CD14-positive monocyte (primary cell): Measurements from ENCODE around the gene SIRPA. TPM values are rescaled to one million over a fixed set of nuclear protein-coding genes. Genes with fewer than 3 reads are reported as not detected.
A peak's percentile ranks its signal among the peaks of the same experiment; 100 is the strongest.

Experiments used
- DNase-seq, 3 donors: peaks; one replicate each; pipeline ENCODE4 v3.0.0-alpha.2; 2011 to 2022
- H2AFZ ChIP-seq: 2 replicates; pipeline ENCODE4 v1.6.0; 2012; ENCODE audit warnings: mild to moderate bottlenecking, low read depth, low read length, inconsistent platforms; ENCODE audit not compliant: insufficient read depth, poor library complexity, severe bottlenecking
- H3K27ac ChIP-seq, 2 donors: 1 replicate in 1 of 2; 2 replicates in 1 of 2; pipeline ENCODE4 v1.5.1; 2012 to 2013; ENCODE audit warnings: low read length in 2 of 2, control low read depth in 1 of 2, inconsistent platforms in 1 of 2, low read depth in 1 of 2, mild to moderate bottlenecking in 1 of 2
- H3K27me3 ChIP-seq, 2 donors: one replicate each; pipeline versions ENCODE4 v1.6.0 to v1.6.1; 2011 to 2013; ENCODE audit warnings: low read length in 2 of 2; ENCODE audit not compliant: control insufficient read depth in 2 of 2, insufficient read depth in 2 of 2
- H3K36me3 ChIP-seq, 2 donors: replicated peaks in 1 of 2; 1 replicate in 1 of 2; 2 replicates in 1 of 2; pipeline versions ENCODE4 v1.5.1 to v1.6.1; 2012 to 2013; ENCODE audit warnings: low read length in 2 of 2, control low read depth in 1 of 2, inconsistent platforms in 1 of 2, mild to moderate bottlenecking in 1 of 2; ENCODE audit not compliant: insufficient read depth in 2 of 2, control insufficient read depth in 1 of 2
- H3K4me1 ChIP-seq, 2 donors: 1 replicate in 1 of 2; 2 replicates in 1 of 2; pipeline versions ENCODE4 v1.5.1 to v1.6.1; 2012 to 2013; ENCODE audit warnings: low read length in 2 of 2, control low read depth in 1 of 2, inconsistent platforms in 1 of 2, mild to moderate bottlenecking in 1 of 2, moderate library complexity in 1 of 2; ENCODE audit not compliant: insufficient read depth in 2 of 2, control insufficient read depth in 1 of 2
- H3K4me2 ChIP-seq: replicated peaks from 2 replicates; pipeline ENCODE3; 2012; ENCODE audit warnings: low read length, moderate library complexity, mild to moderate bottlenecking; ENCODE audit not compliant: poor library complexity, severe bottlenecking; ENCODE audit errors: extremely low read depth
- H3K4me3 ChIP-seq, 3 experiments: fragments of 200-600 bp in 1 of 3; sonication (generic) in 1 of 3; replicated peaks in 1 of 3; 1 replicate in 2 of 3; 2 replicates in 1 of 3; pipeline ENCODE4 v1.5.1; 2011 to 2013; ENCODE audit warnings: low read length in 3 of 3, mild to moderate bottlenecking in 3 of 3, control low read depth in 2 of 3, low read depth in 2 of 3, inconsistent platforms in 1 of 3, moderate library complexity in 1 of 3
- H3K79me2 ChIP-seq: 2 replicates; pipeline ENCODE4 v1.6.0; 2012; ENCODE audit warnings: mild to moderate bottlenecking, control low read depth, inconsistent platforms, low read length, moderate library complexity; ENCODE audit not compliant: insufficient read depth
- H3K9ac ChIP-seq: 2 replicates; pipeline ENCODE4 v1.6.0; 2017; ENCODE audit warnings: low read length, mild to moderate bottlenecking; ENCODE audit not compliant: insufficient read depth, poor library complexity, severe bottlenecking
- H3K9me3 ChIP-seq, 2 donors: replicated peaks in 1 of 2; 1 replicate in 1 of 2; 2 replicates in 1 of 2; pipeline versions ENCODE4 v1.5.1 to v1.6.1; 2012 to 2013; ENCODE audit warnings: low read length in 2 of 2, control low read depth in 1 of 2; ENCODE audit not compliant: control insufficient read depth in 1 of 2, insufficient read depth in 1 of 2
- H4K20me1 ChIP-seq: 2 replicates; pipeline ENCODE4 v1.6.0; 2012; ENCODE audit warnings: mild to moderate bottlenecking, low read length, control low read depth, moderate library complexity; ENCODE audit not compliant: insufficient read depth
- H3K27ac Mint-ChIP-seq, 7 donors: one replicate each; pipeline ENCODE4 v1.8.0; 2020; ENCODE audit warnings: mild to moderate bottlenecking in 7 of 7, mixed read lengths in 7 of 7, moderate library complexity in 6 of 7, inconsistent platforms in 2 of 7
- H3K27me3 Mint-ChIP-seq, 3 donors: one replicate each; pipeline ENCODE4 v1.8.0; 2021 to 2022; ENCODE audit warnings: low read depth in 3 of 3, mild to moderate bottlenecking in 3 of 3, mixed read lengths in 3 of 3, moderate library complexity in 3 of 3, inconsistent platforms in 1 of 3
- H3K36me3 Mint-ChIP-seq, 2 donors: one replicate each; pipeline ENCODE4 v1.8.0; 2020; ENCODE audit warnings: mixed read lengths in 2 of 2, inconsistent platforms in 1 of 2, mild to moderate bottlenecking in 1 of 2
- H3K4me1 Mint-ChIP-seq: one replicate; pipeline ENCODE4 v1.8.0; 2020; ENCODE audit warnings: mild to moderate bottlenecking, mixed read lengths
- H3K4me3 Mint-ChIP-seq, 2 donors: one replicate each; pipeline ENCODE4 v1.8.0; 2020; ENCODE audit warnings: mild to moderate bottlenecking in 2 of 2, mixed read lengths in 2 of 2, moderate library complexity in 1 of 2
- H3K9me3 Mint-ChIP-seq, 7 donors: one replicate each; pipeline ENCODE4 v1.8.0; 2020 to 2022; ENCODE audit warnings: mixed read lengths in 7 of 7, mild to moderate bottlenecking in 6 of 7, moderate library complexity in 6 of 7, inconsistent platforms in 2 of 7
- CTCF ChIP-seq: fragments of 200-600 bp; IDR thresholded peaks from one replicate; pipeline ENCODE4 v1.8.0; 2022; ENCODE audit warnings: antibody characterized with exemption, mild to moderate bottlenecking
- WGBS: methylation state at CpG from one replicate; pipeline ENCODE4 v1.1.5; 2013; ENCODE audit warnings: missing lambda C conversion rate; ENCODE audit not compliant: insufficient coverage; 5-methylcytosine and 5-hydroxymethylcytosine counted together
- intact Hi-C, 2 donors: fragments of 100-400 bp; cut with micrococcal nuclease; formaldehyde crosslinking; loops; one replicate each; pipeline versions ENCODE4 v1.15.0 to v1.15.1; 2023
- polyA plus RNA-seq, 3 donors: library from polyadenylated mRNA; depleted of rRNA in 1 of 3; unstranded in 2 of 3; stranded (reverse) in 1 of 3; fragments of 300-500 nt in 2 of 3; fragments of >200 nt in 1 of 3; fragmentation: Illumina TruSeq in 2 of 3; gene quantifications; 1 replicate in 2 of 3; 2 replicates in 1 of 3; pipeline ENCODE4 v1.2.3, GENCODE V29; 2012 to 2021

The SIRPA gene
- polyA plus RNA-seq, 3 donors: 28.4 to 126 (median 58.3) TPM

- Histone ChIP-seq H3K9ac (peak overlapping the region; percentile 63), H3K4me2 (peak overlapping the region; percentile 77), H2AFZ (no peak overlapping the region), H3K36me3 (no peaks in the 10 kb centered on the region), H3K79me2 (no peaks in the 10 kb centered on the region), H3K27ac (peak overlapping the region; percentile 96 to 97), H4K20me1 (no peaks in the 10 kb centered on the region), H3K4me3 (peak overlapping the region; percentile 19 to 72 (median 29)), H3K4me1 (peaks cover 88 to 95% of the 10 kb centered on the region in 2 donors), H3K27me3 (no peaks in the 10 kb centered on the region), H3K9me3 (no peaks in the 10 kb centered on the region)
- peak; percentile 95 to 97 (median 95) for DNase-seq
- Mint-ChIP-seq H3K4me3 (peak overlapping the region; percentile 79 to 95), H3K9me3 (peaks cover 0 to 2% (median 0%) of the 10 kb centered on the region in 7 donors), H3K4me1 (peaks cover 92% of the 10 kb centered on the region), H3K27me3 (peaks cover 0 to 1% (median 0%) of the 10 kb centered on the region in 3 donors), H3K36me3 (peaks cover 0 to 1% of the 10 kb centered on the region in 2 donors), H3K27ac (peak overlapping the region; percentile 97 to 100 (median 99))
- 5% methylated on average over 31 of the region's 39 CpGs for WGBS
- intact Hi-C loops: loop anchor here (5.0 to 10.0 kb wide), 3 partner anchors 50 to 102 kb away; partner anchors contain the start of gene SIRPA (in 2 of the 2)
- TF ChIP-seq CTCF: no peak
Measured at GRCh38 chr20:1946762-1947534, 51.7 kb downstream of the SIRPA start.

GRCh38 chr20:1947535-1947846 is 52.3 kb downstream of the SIRPA start:
- H3K27me3 Mint-ChIP-seq: peaks cover 0 to 1% (median 0%) of the 10 kb centered on the region in 3 donors
- no peak for DNase-seq
- H3K36me3 Mint-ChIP-seq: peaks cover 0 to 1% of the 10 kb centered on the region in 2 donors
- Histone ChIP-seq H3K9ac (peak overlapping the region; percentile 63), H3K4me3 (peak overlapping the region in 2 of 3 experiments; percentile 29 to 72), H3K4me2 (peak overlapping the region; percentile 77), H3K79me2 (no peaks in the 10 kb centered on the region), H3K4me1 (peaks cover 93 to 95% of the 10 kb centered on the region in 2 donors), H3K9me3 (no peaks in the 10 kb centered on the region), H3K27ac (peak overlapping the region; percentile 96 to 97), H2AFZ (no peak overlapping the region), H3K36me3 (no peaks in the 10 kb centered on the region), H3K27me3 (no peaks in the 10 kb centered on the region), H4K20me1 (no peaks in the 10 kb centered on the region)
- peak overlapping the region; percentile 31 to 79 for H3K4me3 Mint-ChIP-seq
- no peak for TF ChIP-seq CTCF
- H3K4me1 Mint-ChIP-seq: peaks cover 92% of the 10 kb centered on the region
- intact Hi-C loops: loop anchor here (5.0 to 10.0 kb wide), 3 partner anchors 50 to 103 kb away; partner anchors contain the start of gene SIRPA (in 2 of the 2)
- peak overlapping the region; percentile 57 to 99 (median 91) for H3K27ac Mint-ChIP-seq
- WGBS: 82% methylated on average over 14 of the region's 14 CpGs
- peaks cover 0 to 2% (median 0%) of the 10 kb centered on the region in 7 donors for H3K9me3 Mint-ChIP-seq
